ENCODE data around the gene TBC1D24. TPM values are rescaled to one million over a fixed set of nuclear protein-coding genes. Genes with fewer than 3 reads are reported as not detected.

The TBC1D24 gene
- total and polyA plus RNA-seq, 7 donors: 0.60 to 16.1 (median 6.5) TPM

- Histone ChIP-seq H3K36me3 (peaks cover 0 to 8% (median 0%) of the 10 kb centered on the region in 4 donors), H3K4me1 (peaks cover 0 to 17% (median 14%) of the 10 kb centered on the region in 4 donors), H3K27ac (no peak overlapping the region), H3K9me3 (no peaks in the 10 kb centered on the region), H3K27me3 (no peaks in the 10 kb centered on the region), H3K4me3 (no peak overlapping the region)
- no peak for DNase-seq
- intact Hi-C loops (cut with DNase I): no loop called here
- 63 to 87% methylated on average over 15 of the region's 15 CpGs for WGBS, 2 donors
- TF ChIP-seq CTCF (IDR thresholded peaks at IDR 0.05): no peak
- TF ChIP-seq POLR2A (IDR thresholded peaks at IDR 0.05): no peak
- no peak for TF ChIP-seq EP300 (IDR thresholded peaks at IDR 0.05)
- no peak for TF ChIP-seq POLR2AphosphoS5 (IDR thresholded peaks at IDR 0.05)
Observed at GRCh38 chr16:2487903-2488531, 13.1 kb downstream of the TBC1D24 start.

- intact Hi-C loops (cut with DNase I): no loop called here
- Histone ChIP-seq H3K27me3 (no peaks in the 10 kb centered on the region), H3K27ac (no peak overlapping the region), H3K4me1 (peaks cover 0 to 2% (median 0%) of the 10 kb centered on the region in 4 donors), H3K36me3 (peaks cover 0 to 8% (median 0%) of the 10 kb centered on the region in 4 donors), H3K4me3 (no peak overlapping the region), H3K9me3 (no peaks in the 10 kb centered on the region)
- DNase-seq: no peak
- no peak for TF ChIP-seq POLR2AphosphoS5 (IDR thresholded peaks at IDR 0.05)
- TF ChIP-seq POLR2A (IDR thresholded peaks at IDR 0.05): no peak
- TF ChIP-seq EP300 (IDR thresholded peaks at IDR 0.05): no peak
- TF ChIP-seq CTCF (IDR thresholded peaks at IDR 0.05): no peak
- 94 to 96% methylated on average over 16 of the region's 16 CpGs for WGBS, 2 donors
Observed at GRCh38 chr16:2489581-2489980, 14.7 kb downstream of the TBC1D24 start.

GRCh38 chr16:2490190-2491105 is 15.5 kb downstream of the TBC1D24 start:
- TF ChIP-seq EP300 (IDR thresholded peaks at IDR 0.05): no peak
- no peak for TF ChIP-seq POLR2A (IDR thresholded peaks at IDR 0.05)
- Histone ChIP-seq H3K36me3 (peaks cover 0 to 8% (median 0%) of the 10 kb centered on the region in 4 donors), H3K9me3 (no peaks in the 10 kb centered on the region), H3K27ac (no peak overlapping the region), H3K27me3 (no peaks in the 10 kb centered on the region), H3K4me1 (no peaks in the 10 kb centered on the region), H3K4me3 (no peak overlapping the region)
- intact Hi-C loops (cut with DNase I): no loop called here
- WGBS, 2 donors: 84 to 91% methylated on average over 23 of the region's 23 CpGs
- no peak for DNase-seq

- no peak for DNase-seq
- TF ChIP-seq CTCF (IDR thresholded peaks at IDR 0.05) (no peak), POLR2A (IDR thresholded peaks at IDR 0.05) (no peak), POLR2AphosphoS5 (IDR thresholded peaks at IDR 0.05) (no peak), EP300 (IDR thresholded peaks at IDR 0.05) (no peak)
- Histone ChIP-seq H3K4me1 (peaks cover 0 to 5% (median under 1%) of the 10 kb centered on the region in 4 donors), H3K36me3 (peaks cover 0 to 21% (median 3%) of the 10 kb centered on the region in 4 donors), H3K27ac (no peak overlapping the region), H3K4me3 (no peak overlapping the region), H3K27me3 (no peaks in the 10 kb centered on the region), H3K9me3 (no peaks in the 10 kb centered on the region)
- intact Hi-C loops (cut with DNase I): no loop called here
- WGBS, 2 donors: 27 to 69% methylated on average over 13 of the region's 13 CpGs
Observed at GRCh38 chr16:2492292-2492691, 17.4 kb downstream of the TBC1D24 start.

- no peak overlapping the region for H3K4me3 ChIP-seq
- H3K36me3 ChIP-seq: peaks cover 0 to 32% (median 3%) of the 10 kb centered on the region in 4 donors
- WGBS, 2 donors: 92 to 94% methylated on average over 6 of the region's 6 CpGs
- H3K27ac ChIP-seq: no peak overlapping the region
- no peaks in the 10 kb centered on the region for H3K27me3 ChIP-seq
- intact Hi-C loops (cut with DNase I): no loop called here
- no peak for DNase-seq
- H3K4me1 ChIP-seq: peaks cover 0 to 18% (median 11%) of the 10 kb centered on the region in 4 donors
- no peaks in the 10 kb centered on the region for H3K9me3 ChIP-seq
- TF ChIP-seq POLR2A (IDR thresholded peaks at IDR 0.05) (no peak), CTCF (IDR thresholded peaks at IDR 0.05) (no peak), EP300 (IDR thresholded peaks at IDR 0.05) (no peak), POLR2AphosphoS5 (IDR thresholded peaks at IDR 0.05) (no peak)
Observed at GRCh38 chr16:2493605-2494004, 18.7 kb downstream of the TBC1D24 start.

Measured in sigmoid colon (tissue), 7 donors.